Hematopoietic multipotent progenitor cell treated with erythropoietin and hydrocortisone succinate and interleukin-3 and kit ligand, for 4 days (in vitro differentiated cells): ENCODE results near the gene MMP15.
A peak's percentile ranks its signal among the peaks of the same experiment; 100 is the strongest.
"Not testable (repeated sequence)": the region's sequence is repeated elsewhere in the genome, so short reads cannot be mapped to it uniquely, and the experiment has no call there.

Source experiments
- DNase-seq: peaks from one replicate; pipeline ENCODE4 v3.0.0-alpha.2; 2015

The MMP15 gene

DNA sequence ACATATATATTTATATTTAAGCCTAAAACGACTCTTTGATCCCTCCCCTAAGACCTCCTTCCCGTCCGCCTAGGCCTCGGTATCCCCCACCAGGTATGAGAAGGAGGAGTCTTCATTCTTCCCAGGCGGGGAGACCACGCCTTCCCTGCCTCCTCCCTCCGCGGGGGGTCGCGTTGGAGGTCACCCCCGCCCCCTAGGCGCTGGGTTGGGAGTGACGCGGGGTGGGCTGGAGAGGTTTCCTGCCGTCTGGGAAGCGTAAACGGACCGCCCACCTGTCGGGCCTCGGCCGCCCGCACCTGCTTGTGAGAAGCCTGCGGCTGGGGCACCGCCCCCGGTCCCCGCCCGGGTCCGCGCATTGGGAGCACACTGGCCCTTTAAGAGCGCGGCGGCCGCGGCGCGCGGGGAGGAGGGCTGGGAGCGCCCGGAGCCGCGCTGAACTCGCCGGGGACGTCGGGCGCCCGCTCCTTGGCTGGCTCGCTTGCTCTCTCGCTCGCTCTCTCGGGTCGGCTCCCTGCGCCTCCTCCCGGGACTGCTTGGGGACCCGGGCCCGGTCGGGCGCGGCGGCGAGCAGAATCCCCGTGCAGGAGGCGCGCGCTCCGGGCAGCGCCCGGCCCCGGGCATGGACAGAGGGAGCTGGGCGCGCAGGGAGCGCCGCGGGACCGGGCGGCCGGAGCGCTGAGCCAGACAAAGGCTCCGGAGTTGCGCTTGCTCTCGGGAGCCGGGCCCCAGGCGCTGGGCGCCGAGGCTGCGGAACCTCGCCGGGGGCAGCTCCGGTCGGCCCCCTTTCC lies at the start of gene MMP15:
Gene MMP15, plus strand, starts transcription at position 404 of the 788 bp plus-strand sequence. CDS start 597 bp downstream, outside the sequence.
- peak; percentile 77 for DNase-seq

DNA sequence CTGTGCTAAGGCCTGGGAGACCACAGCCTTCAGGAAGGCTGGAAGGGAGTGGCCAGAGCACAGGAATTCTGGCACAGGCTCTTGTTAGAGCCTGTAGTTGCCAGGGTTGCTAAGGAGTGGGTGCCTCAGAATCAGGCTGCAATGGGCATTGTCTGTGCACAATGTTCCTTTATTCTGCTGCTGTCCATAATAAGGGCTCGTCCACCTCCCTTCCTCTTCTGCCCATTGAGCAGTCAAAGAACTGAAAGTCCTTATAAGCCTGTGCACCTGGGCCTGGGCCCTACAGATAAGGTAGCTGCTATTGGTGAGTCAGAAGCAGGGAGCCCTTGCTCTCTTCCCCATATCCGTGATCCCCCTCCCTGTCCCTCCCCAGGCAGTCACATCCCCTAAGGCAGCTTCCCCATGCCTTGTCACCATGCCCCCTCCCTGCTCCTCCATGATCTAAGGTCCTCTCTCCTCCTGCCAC lies 49.2 kb upstream of the MMP15 start:
- peak; percentile 82 for DNase-seq

- peak; percentile 47 for DNase-seq
Measured at GRCh38 chr16:57977418-57978069, 48.0 kb upstream of the MMP15 start.

GRCh38 chr16:57978070-57978465 lies 47.5 kb upstream of the MMP15 start:
- DNase-seq: not testable (repeated sequence)

GRCh38 chr16:57979006-57979585 lies 46.5 kb upstream of the MMP15 start:
- no peak for DNase-seq

DNA sequence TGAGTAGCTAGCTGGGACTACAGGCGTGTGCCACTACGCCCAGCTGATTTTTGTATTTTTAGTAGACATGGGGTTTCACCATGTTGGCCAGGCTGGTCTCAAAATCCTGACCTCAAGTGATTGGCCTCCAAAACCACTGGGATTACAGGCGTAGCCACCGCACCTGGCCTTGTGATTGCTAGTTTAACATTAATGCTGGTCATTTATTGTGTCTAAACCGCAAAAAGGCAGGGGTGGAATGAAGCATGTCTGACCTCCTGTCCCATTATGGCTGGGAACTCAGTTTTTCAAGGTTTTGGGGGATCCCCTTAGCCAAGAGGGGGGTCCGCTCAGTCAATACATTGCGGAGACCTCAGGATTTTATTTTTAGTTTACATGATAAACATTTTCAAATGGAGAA lies 43.9 kb upstream of the MMP15 start:
- DNase-seq: no peak

DNA sequence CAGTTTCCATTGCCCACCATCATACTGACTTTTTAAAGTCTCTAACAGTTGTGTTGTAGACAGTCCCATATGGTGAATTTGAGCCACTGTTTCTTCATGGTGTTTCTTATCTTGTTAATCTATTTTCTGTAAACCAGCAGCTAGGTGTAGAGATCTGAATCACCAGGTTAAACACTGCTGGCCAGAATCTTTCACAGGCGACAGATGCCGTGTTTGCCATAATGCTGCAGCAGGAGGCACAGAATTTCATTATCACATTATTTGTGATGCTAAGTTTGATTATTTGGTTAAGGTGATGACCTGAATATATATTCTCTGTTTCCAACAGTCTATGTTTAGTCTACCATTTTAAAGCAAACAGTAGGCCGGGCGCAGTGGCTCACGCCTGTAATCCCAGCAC lies 43.2 kb upstream of the MMP15 start:
- DNase-seq: no peak

DNA sequence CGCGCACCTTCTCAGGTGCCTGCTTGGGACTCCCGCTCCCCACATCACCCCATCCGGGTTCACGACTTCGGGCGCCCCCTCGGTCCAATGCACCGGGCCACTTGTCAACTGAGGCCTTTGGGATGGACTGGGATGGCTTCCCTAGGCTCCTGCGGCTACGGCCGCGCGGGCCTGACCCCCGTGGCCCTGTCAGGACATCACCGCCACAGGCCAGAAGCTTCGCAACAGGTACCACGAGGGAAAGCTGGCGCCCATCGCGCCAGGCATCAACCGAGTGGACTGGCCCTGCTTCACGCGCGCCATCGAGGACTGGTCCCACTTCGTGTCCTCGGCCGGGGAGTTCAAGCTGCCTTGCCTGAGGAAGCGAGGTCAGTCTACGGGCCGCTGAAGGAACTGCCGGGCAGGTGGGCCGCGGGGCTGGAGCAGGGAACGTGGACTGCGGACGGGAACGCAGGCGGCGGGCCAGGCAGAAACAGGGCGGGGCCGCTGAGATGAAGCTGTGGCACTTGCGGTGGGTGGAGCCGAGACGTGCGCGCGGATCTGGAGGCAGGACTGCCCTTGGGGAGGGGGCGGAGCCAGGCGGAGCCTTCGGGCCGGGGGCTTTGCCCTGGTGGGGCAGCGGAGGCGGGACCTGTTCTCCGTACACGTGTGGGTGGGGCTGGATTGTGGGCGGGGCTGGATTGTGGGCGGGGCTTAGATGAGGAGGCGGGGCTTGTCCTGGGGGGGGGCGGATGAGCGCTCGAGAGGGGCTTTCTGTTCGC lies 40.9 kb upstream of the MMP15 start:
- DNase-seq: peak; percentile 94

DNA sequence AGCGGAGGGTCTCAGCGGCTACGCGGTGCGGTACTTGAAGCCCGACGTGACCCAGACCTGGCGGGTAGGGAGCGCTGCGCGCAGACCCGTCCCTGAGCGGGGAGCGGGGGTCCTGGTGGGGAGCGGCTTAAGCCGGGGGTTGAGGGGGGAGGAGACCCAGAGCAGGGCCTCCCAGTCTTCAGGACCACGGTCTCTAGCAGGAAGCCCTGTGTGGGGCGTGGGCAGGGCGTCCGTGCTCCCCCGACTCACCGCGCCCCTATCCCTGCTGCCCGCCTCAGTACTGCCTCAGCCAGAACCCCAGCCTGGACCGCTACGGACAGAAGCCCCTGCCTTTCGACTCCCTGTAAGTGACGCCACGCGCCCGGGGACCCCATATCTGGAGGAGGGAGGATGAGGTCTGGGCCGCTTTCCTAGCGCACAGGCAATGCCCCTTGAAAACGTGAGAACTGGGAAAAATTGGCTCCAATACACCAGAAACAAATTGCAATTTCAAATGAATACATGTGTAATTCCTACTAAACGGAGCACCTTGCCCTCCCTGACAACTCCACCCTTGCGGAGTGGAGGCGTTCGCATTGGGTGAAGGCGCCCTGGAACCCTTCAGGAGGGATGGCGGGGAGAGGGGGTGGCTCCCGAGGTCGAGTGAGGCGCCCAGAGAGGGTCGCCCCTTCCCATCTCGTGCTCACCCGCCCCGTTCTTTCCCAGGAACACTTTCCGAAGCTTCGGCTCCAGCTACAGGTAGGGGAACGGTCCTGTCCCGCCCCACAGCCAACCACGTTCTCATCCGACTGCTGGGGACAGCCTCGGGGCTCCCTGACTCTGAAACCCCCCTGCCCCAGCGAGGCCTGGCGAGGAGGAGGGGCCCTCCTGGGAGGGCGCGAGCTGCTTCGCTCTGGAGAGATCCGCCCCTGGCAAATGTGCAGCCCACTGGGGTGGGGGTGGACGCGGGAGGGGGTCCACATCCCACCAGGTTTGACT lies 40.1 kb upstream of the MMP15 start:
- peak; percentile 30 for DNase-seq

DNA sequence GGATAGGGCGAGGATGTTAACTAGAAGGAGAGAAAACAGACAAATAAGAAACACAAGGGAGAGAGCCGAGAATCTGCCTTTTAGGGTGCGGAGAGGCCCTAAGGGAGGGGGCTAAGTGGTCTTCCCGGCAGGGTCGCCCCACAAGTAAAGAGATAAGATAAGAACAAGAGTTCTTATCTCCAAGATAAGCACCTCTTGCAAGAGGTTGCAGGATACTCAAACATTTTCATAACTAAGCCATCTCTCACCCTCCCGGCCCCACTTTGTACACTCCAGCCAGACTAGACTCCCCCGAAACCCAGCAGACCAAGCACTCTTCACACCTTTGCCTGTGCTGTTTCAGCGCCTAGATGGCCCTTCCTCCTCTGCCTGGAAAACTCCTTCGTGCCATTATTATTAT lies 39.4 kb upstream of the MMP15 start:
- DNase-seq: no peak

- DNase-seq: no peak
Measured at GRCh38 chr16:57987441-57988177, 37.9 kb upstream of the MMP15 start.

DNA sequence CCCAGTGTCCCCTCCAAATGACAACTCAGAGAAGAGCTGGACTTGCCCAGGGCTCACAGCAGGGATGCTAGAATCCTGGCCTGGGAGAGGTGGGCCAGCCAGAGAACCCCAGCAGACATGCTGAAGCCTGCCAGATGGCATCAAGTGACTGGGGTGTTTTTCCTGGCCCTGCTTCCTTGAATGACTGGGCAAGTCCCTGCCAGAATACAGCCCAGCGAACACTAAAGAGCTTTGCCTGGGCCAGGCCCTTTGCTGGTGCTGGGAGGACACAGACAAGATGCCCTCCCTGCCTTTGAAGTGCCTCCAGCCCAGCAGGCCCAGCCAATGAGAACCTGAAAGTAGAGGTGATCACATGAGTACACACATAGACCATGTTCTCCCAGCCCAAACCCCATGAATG lies 36.6 kb upstream of the MMP15 start:
- no peak for DNase-seq

- DNase-seq: no peak
Measured at GRCh38 chr16:57991551-57992059, 33.9 kb upstream of the MMP15 start.

DNA sequence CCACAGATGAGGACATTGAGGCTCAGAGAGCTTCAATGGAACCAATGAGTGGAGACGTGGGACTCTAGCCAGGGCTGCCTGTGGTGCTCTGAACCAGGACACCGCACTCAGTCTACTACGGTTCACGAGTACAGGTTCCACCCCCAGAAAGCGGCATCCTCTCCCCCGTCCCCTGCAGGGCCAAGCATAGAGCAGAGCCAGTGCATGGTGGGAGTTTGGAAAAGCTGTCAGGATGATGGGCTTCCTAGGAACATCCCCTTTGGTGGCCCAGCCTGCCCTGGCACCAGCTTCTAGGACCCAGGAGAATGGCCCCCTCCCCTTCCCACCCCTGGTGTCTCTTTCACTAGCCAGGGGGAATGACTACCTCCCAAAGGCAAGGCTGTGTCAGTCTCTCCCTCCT lies 33.5 kb upstream of the MMP15 start:
- DNase-seq: no peak

GRCh38 chr16:57993438-57993837 lies 32.1 kb upstream of the MMP15 start:
- no peak for DNase-seq

- no peak for DNase-seq
Measured at GRCh38 chr16:57993897-57994296, 31.7 kb upstream of the MMP15 start.

- no peak for DNase-seq
Measured at GRCh38 chr16:57994361-57994760, 31.2 kb upstream of the MMP15 start.

GRCh38 chr16:57994778-57995177 lies 30.8 kb upstream of the MMP15 start:
- peak; percentile 90 for DNase-seq

DNA sequence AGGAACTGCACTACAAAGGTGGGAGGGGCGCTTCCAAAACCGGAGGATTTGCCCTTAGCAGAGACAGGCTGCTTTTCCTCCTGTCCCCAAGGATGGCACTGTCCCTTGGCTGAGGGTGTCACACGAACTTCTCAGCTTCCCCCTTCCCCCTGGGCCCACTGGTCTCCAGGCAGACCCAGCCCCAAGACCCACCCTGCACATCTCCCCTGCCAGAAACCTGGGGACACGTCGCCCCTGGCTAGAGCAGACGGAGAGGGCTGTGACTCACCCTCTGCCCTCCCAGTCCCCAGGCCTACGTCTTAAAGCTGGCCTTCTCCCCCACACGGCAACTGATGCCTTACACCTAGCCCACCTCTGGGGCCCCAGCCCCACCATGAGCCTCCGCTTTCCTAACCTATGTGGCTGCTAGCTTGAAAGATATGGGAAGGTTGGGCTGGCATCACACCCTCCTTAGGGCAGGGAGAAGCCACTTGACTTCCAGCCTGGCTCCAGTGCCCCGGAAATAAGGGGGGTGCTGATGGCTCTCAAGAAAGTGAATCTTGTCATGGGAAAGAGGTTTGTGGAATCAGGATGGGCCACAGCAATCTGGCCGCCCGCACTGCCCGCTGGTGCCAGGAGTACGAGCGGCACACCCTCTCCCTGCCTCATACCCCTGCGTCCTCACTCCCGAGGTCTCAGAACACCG lies 29.7 kb upstream of the MMP15 start:
- no peak for DNase-seq

DNA sequence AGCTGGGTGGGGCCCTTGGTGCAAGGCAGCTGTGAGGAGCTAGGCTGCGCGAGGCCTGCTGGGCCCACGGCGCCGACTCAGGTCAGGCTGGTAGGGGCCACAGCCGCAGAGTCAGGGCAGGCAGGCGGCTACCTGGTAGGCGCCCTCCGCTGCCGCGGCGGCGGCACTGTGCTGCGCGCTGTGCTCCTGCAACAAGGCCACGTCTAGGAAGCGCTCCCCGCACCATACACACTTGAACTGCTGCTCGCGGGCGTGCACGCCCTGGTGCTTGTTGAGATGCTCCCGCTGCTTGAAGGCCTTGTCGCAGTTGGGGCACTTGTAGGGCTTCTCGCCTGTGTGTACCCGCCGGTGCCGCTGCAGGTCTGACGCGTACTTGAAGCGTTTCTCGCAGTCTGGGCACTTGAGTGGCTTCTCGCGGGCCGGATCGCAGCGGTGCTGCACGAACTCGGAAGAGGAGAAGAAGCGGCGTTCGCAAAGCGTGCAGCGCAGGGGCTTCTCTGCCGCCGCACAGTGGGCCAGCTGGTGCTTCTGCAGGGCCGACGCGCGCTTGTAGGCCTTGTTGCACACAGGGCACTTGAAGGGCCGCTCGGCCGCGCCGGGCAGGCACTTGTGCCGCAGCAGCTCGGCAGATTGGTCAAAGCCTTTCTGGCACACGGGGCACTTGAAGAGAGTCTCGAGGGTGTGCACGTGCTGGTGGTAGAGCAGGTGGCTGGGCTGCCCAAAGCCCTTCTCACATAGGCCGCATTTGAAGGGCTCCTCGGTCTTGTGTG lies 29.0 kb upstream of the MMP15 start:
- no peak for DNase-seq
